ENCODE data around the gene PTH1R.

GRCh38 chr3:46904303-46905212, 27.0 kb downstream of the PTH1R start:
- TF ChIP-seq POLR2A (IDR thresholded peaks at IDR 0.05): no peak
- TF ChIP-seq, protein P1, sequence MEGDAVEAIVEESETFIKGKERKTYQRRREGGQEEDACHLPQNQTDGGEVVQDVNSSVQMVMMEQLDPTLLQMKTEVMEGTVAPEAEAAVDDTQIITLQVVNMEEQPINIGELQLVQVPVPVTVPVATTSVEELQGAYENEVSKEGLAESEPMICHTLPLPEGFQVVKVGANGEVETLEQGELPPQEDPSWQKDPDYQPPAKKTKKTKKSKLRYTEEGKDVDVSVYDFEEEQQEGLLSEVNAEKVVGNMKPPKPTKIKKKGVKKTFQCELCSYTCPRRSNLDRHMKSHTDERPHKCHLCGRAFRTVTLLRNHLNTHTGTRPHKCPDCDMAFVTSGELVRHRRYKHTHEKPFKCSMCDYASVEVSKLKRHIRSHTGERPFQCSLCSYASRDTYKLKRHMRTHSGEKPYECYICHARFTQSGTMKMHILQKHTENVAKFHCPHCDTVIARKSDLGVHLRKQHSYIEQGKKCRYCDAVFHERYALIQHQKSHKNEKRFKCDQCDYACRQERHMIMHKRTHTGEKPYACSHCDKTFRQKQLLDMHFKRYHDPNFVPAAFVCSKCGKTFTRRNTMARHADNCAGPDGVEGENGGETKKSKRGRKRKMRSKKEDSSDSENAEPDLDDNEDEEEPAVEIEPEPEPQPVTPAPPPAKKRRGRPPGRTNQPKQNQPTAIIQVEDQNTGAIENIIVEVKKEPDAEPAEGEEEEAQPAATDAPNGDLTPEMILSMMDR (IDR thresholded peaks at IDR 0.05): no peak
- no peak for TF ChIP-seq EP300 (IDR thresholded peaks at IDR 0.05)
- TF ChIP-seq POLR2AphosphoS5 (IDR thresholded peaks at IDR 0.05): no peak

Measured in upper lobe of left lung (tissue), 4 donors.